ENCODE data around the gene ANGPTL4.

- TF ChIP-seq CTCF (IDR thresholded peaks at IDR 0.05) (no peak), EZH2 (IDR thresholded peaks at IDR 0.05; ENCODE audit: borderline replicate concordance, insufficient read depth, low read depth, low read length, poor library complexity, severe bottlenecking) (no peak)
Observed at GRCh38 chr19:8399681-8400188, 35.8 kb downstream of the ANGPTL4 start.

All from B cell (primary cell).